ENCODE measurements around the gene PHLDA3. TPM values are rescaled to one million over a fixed set of nuclear protein-coding genes. Genes with fewer than 3 reads are reported as not detected.

Gene PHLDA3
- total and polyA plus RNA-seq, 2 of the 13 experiments (the other 11 are each of a cell fraction or from before 2014, with no cell fraction given) = 16.7 to 33.6 TPM

DNA sequence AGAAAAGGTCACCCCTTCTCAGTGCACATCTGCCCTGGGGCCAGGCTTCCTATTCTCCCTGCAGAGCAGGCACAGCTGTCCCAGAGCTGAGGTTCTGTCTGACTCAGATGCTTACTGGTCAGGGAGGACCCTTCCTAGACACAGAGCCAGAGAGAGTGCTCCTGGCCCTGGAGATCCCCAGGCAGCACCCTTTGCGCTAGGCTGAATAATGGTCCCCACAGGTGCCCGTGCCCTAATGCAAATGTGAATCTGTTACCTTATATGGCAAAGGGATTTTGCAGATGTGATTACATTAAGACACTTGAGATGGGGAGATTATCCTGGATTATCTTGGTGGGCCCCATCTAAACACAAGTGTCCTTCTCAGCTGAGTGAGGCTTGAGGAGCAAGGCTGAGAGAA, 44.8 kb downstream of the PHLDA3 start:
- no peaks in the 10 kb centered on the region for H4K20me1 ChIP-seq (ENCODE audit: insufficient read depth, low read length)
- 0 out of 2 replicates have a peak, but pooled peaks cover 4% of the 10 kb centered on the region for H3K4me1 ChIP-seq (ENCODE audit: insufficient read depth, low read length)
- BruUV-seq (replicated peaks) = no TSS peak
- no peak for DNase-seq (ENCODE audit: low spot score)
- no peak for ATAC-seq
- H3K36me3 ChIP-seq (replicated peaks in 1 of 2; ENCODE audit: control insufficient read depth in 1 of 2, insufficient read depth in 2 of 2, low read length in 2 of 2) = no peaks in the 10 kb centered on the region
- intact Hi-C loops (cut with micrococcal nuclease; ENCODE audit: unreplicated experiment) (no loop called here), in situ Hi-C loops (cut with HindIII; ENCODE audit: extremely low pct_ligation_motif_present, low pct_unique_long_range_greater_than_20kb) (no loop called here)
- no peaks in the 10 kb centered on the region for H3K9me3 ChIP-seq (ENCODE audit: low read length)
- peaks cover 9 to 44% of the 10 kb centered on the region in 2 experiments for H3K27me3 ChIP-seq (ENCODE audit: control insufficient read depth in 1 of 2, insufficient read depth in 2 of 2, low read length in 2 of 2)
- H3K4me3 ChIP-seq (replicated peaks in 1 of 3; ENCODE audit: insufficient read depth in 1 of 3, low read depth in 2 of 3, low read length in 3 of 3) = no peak overlapping the region
- no peaks in the 10 kb centered on the region for H3K79me2 ChIP-seq (ENCODE audit: insufficient read depth, low read length)
- ChIA-PET CTCF (ENCODE audit: low intra/inter-chr PET ratio, low total read pairs) (no interaction called here), POLR2A (no interaction called here)
- no peak overlapping the region for H3K4me2 ChIP-seq (ENCODE audit: low read depth, low read length)
- H3K27ac ChIP-seq (ENCODE audit: extremely low read length, insufficient read depth, low read length) = no peak overlapping the region
- TF ChIP-seq, protein P1, sequence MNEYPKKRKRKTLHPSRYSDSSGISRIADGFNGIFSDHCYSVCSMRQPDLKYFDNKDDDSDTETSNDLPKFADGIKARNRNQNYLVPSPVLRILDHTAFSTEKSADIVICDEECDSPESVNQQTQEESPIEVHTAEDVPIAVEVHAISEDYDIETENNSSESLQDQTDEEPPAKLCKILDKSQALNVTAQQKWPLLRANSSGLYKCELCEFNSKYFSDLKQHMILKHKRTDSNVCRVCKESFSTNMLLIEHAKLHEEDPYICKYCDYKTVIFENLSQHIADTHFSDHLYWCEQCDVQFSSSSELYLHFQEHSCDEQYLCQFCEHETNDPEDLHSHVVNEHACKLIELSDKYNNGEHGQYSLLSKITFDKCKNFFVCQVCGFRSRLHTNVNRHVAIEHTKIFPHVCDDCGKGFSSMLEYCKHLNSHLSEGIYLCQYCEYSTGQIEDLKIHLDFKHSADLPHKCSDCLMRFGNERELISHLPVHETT (CRISPR knock-in tag; conservative IDR thresholded peaks at IDR 0.05) = no peak
- TF ChIP-seq, protein P2, sequence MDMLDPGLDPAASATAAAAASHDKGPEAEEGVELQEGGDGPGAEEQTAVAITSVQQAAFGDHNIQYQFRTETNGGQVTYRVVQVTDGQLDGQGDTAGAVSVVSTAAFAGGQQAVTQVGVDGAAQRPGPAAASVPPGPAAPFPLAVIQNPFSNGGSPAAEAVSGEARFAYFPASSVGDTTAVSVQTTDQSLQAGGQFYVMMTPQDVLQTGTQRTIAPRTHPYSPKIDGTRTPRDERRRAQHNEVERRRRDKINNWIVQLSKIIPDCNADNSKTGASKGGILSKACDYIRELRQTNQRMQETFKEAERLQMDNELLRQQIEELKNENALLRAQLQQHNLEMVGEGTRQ (IDR thresholded peaks at IDR 0.05; ENCODE audit: low read depth, low read length) = no peak
- TF ChIP-seq, protein P2 (CRISPR knock-in tag; IDR thresholded peaks at IDR 0.05; ENCODE audit: borderline replicate concordance) = no peak
- TF ChIP-seq KAT8 (CRISPR knock-in tag; IDR thresholded peaks at IDR 0.05) (no peak), FOXP1 (IDR thresholded peaks at IDR 0.05) (no peak), FOXP1 (CRISPR knock-in tag; IDR thresholded peaks at IDR 0.05) (no peak), ZNF30 (CRISPR knock-in tag; IDR thresholded peaks at IDR 0.05) (no peak), FOXC1 (CRISPR knock-in tag; IDR thresholded peaks at IDR 0.05; ENCODE audit: borderline replicate concordance) (no peak), DR1 (CRISPR knock-in tag; IDR thresholded peaks at IDR 0.05) (no peak), MIER3 (CRISPR knock-in tag; IDR thresholded peaks at IDR 0.05; ENCODE audit: borderline replicate concordance) (no peak), ZNF24 (IDR thresholded peaks at IDR 0.05) (no peak), ZNF790 (CRISPR knock-in tag; IDR thresholded peaks at IDR 0.05; ENCODE audit: borderline replicate concordance) (no peak)
- TF ChIP-seq, protein P3, sequence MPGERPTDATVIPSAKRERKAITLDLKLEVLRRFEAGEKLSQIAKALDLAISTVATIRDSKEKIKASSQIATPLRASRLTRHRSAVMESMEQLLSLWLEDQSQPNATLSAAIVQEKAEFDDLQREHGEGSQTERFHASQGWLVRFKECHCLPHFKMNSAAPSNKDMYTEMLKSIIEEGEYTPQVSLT (CRISPR knock-in tag; IDR thresholded peaks at IDR 0.05; ENCODE audit: borderline replicate concordance, low read depth) = no peak
- TF ChIP-seq, protein P4, sequence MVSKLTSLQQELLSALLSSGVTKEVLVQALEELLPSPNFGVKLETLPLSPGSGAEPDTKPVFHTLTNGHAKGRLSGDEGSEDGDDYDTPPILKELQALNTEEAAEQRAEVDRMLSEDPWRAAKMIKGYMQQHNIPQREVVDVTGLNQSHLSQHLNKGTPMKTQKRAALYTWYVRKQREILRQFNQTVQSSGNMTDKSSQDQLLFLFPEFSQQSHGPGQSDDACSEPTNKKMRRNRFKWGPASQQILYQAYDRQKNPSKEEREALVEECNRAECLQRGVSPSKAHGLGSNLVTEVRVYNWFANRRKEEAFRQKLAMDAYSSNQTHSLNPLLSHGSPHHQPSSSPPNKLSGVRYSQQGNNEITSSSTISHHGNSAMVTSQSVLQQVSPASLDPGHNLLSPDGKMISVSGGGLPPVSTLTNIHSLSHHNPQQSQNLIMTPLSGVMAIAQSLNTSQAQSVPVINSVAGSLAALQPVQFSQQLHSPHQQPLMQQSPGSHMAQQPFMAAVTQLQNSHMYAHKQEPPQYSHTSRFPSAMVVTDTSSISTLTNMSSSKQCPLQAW (CRISPR knock-in tag; IDR thresholded peaks at IDR 0.05) = no peak
- TF ChIP-seq, protein P5, sequence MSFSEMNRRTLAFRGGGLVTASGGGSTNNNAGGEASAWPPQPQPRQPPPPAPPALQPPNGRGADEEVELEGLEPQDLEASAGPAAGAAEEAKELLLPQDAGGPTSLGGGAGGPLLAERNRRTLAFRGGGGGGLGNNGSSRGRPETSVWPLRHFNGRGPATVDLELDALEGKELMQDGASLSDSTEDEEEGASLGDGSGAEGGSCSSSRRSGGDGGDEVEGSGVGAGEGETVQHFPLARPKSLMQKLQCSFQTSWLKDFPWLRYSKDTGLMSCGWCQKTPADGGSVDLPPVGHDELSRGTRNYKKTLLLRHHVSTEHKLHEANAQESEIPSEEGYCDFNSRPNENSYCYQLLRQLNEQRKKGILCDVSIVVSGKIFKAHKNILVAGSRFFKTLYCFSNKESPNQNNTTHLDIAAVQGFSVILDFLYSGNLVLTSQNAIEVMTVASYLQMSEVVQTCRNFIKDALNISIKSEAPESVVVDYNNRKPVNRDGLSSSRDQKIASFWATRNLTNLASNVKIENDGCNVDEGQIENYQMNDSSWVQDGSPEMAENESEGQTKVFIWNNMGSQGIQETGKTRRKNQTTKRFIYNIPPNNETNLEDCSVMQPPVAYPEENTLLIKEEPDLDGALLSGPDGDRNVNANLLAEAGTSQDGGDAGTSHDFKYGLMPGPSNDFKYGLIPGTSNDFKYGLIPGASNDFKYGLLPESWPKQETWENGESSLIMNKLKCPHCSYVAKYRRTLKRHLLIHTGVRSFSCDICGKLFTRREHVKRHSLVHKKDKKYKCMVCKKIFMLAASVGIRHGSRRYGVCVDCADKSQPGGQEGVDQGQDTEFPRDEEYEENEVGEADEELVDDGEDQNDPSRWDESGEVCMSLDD (CRISPR knock-in tag; IDR thresholded peaks at IDR 0.05; ENCODE audit: borderline replicate concordance) = no peak
- no peak overlapping the region for H2AFZ ChIP-seq (ENCODE audit: low read length)
- 81% methylated on average over 2 of the region's 2 CpGs for WGBS (ENCODE audit: low lambda C conversion rate)
- FAIRE-seq = no peak
- no peak overlapping the region for H3K9ac ChIP-seq (ENCODE audit: insufficient read depth, low read depth, low read length)
